NK-92 (cell line): ENCODE measurements around the gene ANXA11.
"Not testable (repeated sequence)": the region's sequence is repeated elsewhere in the genome, so short reads cannot be mapped to it uniquely, and the experiment has no call there.

Experiments
- DNase-seq: peaks from one replicate; lab custom pipeline; 2025; ENCODE audit not compliant: unreplicated experiment; lab: John Stamatoyannopoulos, UW

Gene ANXA11

GRCh38 chr10:80210259-80210658 lies 4.9 kb upstream of the ANXA11 start:
- no peak for DNase-seq

GRCh38 chr10:80207768-80208370 lies 2.5 kb upstream of the ANXA11 start:
- DNase-seq = no peak

GRCh38 chr10:80206277-80206655 lies 929 bp upstream of the ANXA11 start:
- no peak for DNase-seq

- DNase-seq = no peak
Measured at GRCh38 chr10:80204677-80205476, 460 bp downstream of the ANXA11 start.

GRCh38 chr10:80203835-80204676 lies 1.3 kb downstream of the ANXA11 start:
- no peak for DNase-seq

- DNase-seq = no peak
Measured at GRCh38 chr10:80202934-80203834, 2.2 kb downstream of the ANXA11 start.

GRCh38 chr10:80202530-80202929 lies 2.8 kb downstream of the ANXA11 start:
- DNase-seq = not testable (repeated sequence)

- DNase-seq = no peak
Measured at GRCh38 chr10:80201608-80202141, 3.7 kb downstream of the ANXA11 start.

GRCh38 chr10:80200687-80201086 lies 4.7 kb downstream of the ANXA11 start:
- DNase-seq = no peak

- no peak for DNase-seq
Measured at GRCh38 chr10:80200259-80200658, 5.1 kb downstream of the ANXA11 start.

- DNase-seq = no peak
Measured at GRCh38 chr10:80199828-80200227, 5.5 kb downstream of the ANXA11 start.

GRCh38 chr10:80197972-80198916 lies 7.1 kb downstream of the ANXA11 start:
- no peak for DNase-seq

- DNase-seq = no peak
Measured at GRCh38 chr10:80196950-80197315, 8.4 kb downstream of the ANXA11 start.

GRCh38 chr10:80196270-80196949 lies 8.9 kb downstream of the ANXA11 start:
- no peak for DNase-seq

- DNase-seq = no peak
Measured at GRCh38 chr10:80195046-80195574, 10.2 kb downstream of the ANXA11 start.

- DNase-seq = no peak
Measured at GRCh38 chr10:80194373-80195045, 10.8 kb downstream of the ANXA11 start.

- no peak for DNase-seq
Measured at GRCh38 chr10:80192553-80192952, 12.8 kb downstream of the ANXA11 start.
